Thyroid gland (tissue), 4 donors: ENCODE measurements around the gene ABCG1.

Experiments used
- POLR2A ChIP-seq, 2 donors: fragments of 450-650 bp; IDR thresholded peaks; one replicate each; pipeline ENCODE4 v1.6.1; 2017; ENCODE audit warnings: antibody characterized with exemption in 2 of 2, mild to moderate bottlenecking in 2 of 2, moderate library complexity in 1 of 2
- TF ChIP-seq, protein P1 (sequence below), 6 experiments: fragments of 200-600 bp in 3 of 6; fragments of 450-650 bp in 3 of 6; sonication (generic) in 3 of 6; IDR thresholded peaks; one replicate each; pipeline ENCODE4 v1.5.1; 2016 to 2019; ENCODE audit warnings: antibody characterized with exemption in 6 of 6, mild to moderate bottlenecking in 2 of 6, inconsistent platforms in 1 of 6, moderate library complexity in 1 of 6

DNA sequence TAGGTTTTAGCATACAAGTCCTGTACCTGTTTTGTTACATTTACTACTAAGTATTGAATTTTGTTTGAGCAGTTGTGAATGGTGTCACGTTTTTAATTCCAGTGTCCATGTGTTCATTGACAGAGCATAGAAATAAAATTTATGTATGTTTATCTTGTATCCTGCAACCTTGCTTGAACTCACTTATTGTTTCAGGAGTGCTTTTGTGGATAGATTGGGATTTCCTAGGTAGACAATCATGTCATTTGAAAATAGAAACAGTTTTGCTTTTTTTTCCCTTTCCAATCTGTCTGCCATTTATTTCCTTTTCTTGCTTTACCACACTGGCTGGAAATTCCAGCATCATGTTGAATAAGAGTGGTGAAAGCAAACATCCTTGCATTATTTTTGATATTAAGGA lies 15.0 kb upstream of the ABCG1 start:
- TF ChIP-seq, protein P1, sequence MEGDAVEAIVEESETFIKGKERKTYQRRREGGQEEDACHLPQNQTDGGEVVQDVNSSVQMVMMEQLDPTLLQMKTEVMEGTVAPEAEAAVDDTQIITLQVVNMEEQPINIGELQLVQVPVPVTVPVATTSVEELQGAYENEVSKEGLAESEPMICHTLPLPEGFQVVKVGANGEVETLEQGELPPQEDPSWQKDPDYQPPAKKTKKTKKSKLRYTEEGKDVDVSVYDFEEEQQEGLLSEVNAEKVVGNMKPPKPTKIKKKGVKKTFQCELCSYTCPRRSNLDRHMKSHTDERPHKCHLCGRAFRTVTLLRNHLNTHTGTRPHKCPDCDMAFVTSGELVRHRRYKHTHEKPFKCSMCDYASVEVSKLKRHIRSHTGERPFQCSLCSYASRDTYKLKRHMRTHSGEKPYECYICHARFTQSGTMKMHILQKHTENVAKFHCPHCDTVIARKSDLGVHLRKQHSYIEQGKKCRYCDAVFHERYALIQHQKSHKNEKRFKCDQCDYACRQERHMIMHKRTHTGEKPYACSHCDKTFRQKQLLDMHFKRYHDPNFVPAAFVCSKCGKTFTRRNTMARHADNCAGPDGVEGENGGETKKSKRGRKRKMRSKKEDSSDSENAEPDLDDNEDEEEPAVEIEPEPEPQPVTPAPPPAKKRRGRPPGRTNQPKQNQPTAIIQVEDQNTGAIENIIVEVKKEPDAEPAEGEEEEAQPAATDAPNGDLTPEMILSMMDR (IDR thresholded peaks at IDR 0.05), result no peak
- no peak for TF ChIP-seq POLR2A (IDR thresholded peaks at IDR 0.05)
